ENCODE results near the gene PTPRN2. TPM values are rescaled to one million over a fixed set of nuclear protein-coding genes. Genes with fewer than 3 reads are reported as not detected.

PTPRN2 gene
- polyA plus RNA-seq, 1 of the 3 experiments (the other 2 are of a cell fraction), result 4.0 TPM

GRCh38 chr7:158229945-158230344 lies 357.7 kb downstream of the PTPRN2 start:
- DNase-seq, result no peak
- Histone ChIP-seq H3K4me3 (ENCODE audit: low read depth in 2 of 2, low read length in 1 of 2) (no peak overlapping the region), H4K20me1 (ENCODE audit: insufficient read depth) (no peaks in the 10 kb centered on the region), H3K4me2 (no peak overlapping the region), H3K27me3 (ENCODE audit: insufficient read depth) (no peaks in the 10 kb centered on the region), H3K36me3 (replicated peaks in 1 of 2; ENCODE audit: control insufficient read depth in 1 of 2, insufficient read depth in 2 of 2, low read length in 1 of 2) (no peaks in the 10 kb centered on the region), H3F3A (replicated peaks; ENCODE audit: insufficient read depth) (no peaks in the 10 kb centered on the region), H3K27ac (ENCODE audit: low read depth in 2 of 2, low read length in 1 of 2) (no peak overlapping the region), H3K9me3 (peaks cover 8% of the 10 kb centered on the region; the same call in 1 of the 2 replicates), H3K9ac (no peak overlapping the region), H3K4me1 (ENCODE audit: control insufficient read depth in 1 of 2, insufficient read depth in 2 of 2, low read depth in 1 of 2, low read length in 1 of 2) (no peaks in the 10 kb centered on the region), H2AFZ (ENCODE audit: low read depth) (no peak overlapping the region), H3K79me2 (ENCODE audit: insufficient read depth) (no peaks in the 10 kb centered on the region), H3K9me2 (no peaks in the 10 kb centered on the region)
- WGBS (ENCODE audit: low lambda C conversion rate), result 74% methylated on average over 1 of the region's 1 CpG
- POLR2A ChIA-PET, result no interaction called here
- CTCF ChIA-PET, result interaction anchor here (2.0 kb wide), 1 partner anchor 12 kb away, joined by 5 read pairs; no protein-coding TSS in a partner anchor
- no peak for TF ChIP-seq RFX5 (IDR thresholded peaks at IDR 0.05; ENCODE audit: low read length)
- no peak for TF ChIP-seq TAF1 (IDR thresholded peaks at IDR 0.05; ENCODE audit: borderline replicate concordance, low read depth, low read length)
- TF ChIP-seq REST (IDR thresholded peaks at IDR 0.05; ENCODE audit: low read depth, low read length), result no peak
- no peak for TF ChIP-seq FOSL2 (IDR thresholded peaks at IDR 0.05; ENCODE audit: borderline replicate concordance, low read depth)
- no peak for TF ChIP-seq POLR2AphosphoS5 (IDR thresholded peaks at IDR 0.05; ENCODE audit: low read depth, low read length)
- TF ChIP-seq FOXM1 (IDR thresholded peaks at IDR 0.05; ENCODE audit: low read depth), result no peak
- no peak for TF ChIP-seq CTCF (IDR thresholded peaks at IDR 0.05)
- no peak for TF ChIP-seq SMC3 (IDR thresholded peaks at IDR 0.05; ENCODE audit: low read depth, low read length)
- TF ChIP-seq NRF1 (IDR thresholded peaks at IDR 0.05; ENCODE audit: low read depth, low read length), result no peak
- no peak for TF ChIP-seq MEF2A (IDR thresholded peaks at IDR 0.05; ENCODE audit: borderline replicate concordance, low read depth)
- TF ChIP-seq MXI1 (IDR thresholded peaks at IDR 0.05; ENCODE audit: low read depth, low read length), result no peak
- TF ChIP-seq RXRA (IDR thresholded peaks at IDR 0.05; ENCODE audit: borderline replicate concordance, low read depth), result no peak
- TF ChIP-seq PBX3 (IDR thresholded peaks at IDR 0.05), result no peak
- no peak for TF ChIP-seq SIN3A (IDR thresholded peaks at IDR 0.05; ENCODE audit: borderline replicate concordance, low read depth, low read length)
